Stimulated activated CD8-positive, alpha-beta memory T cell treated with anti-CD3 and anti-CD28 coated beads, Interleukin-15, amount 100 ng/mL, for 48 hours (primary cell): ENCODE measurements around the gene DPP10.
"Not testable (repeated sequence)": the region's sequence is repeated elsewhere in the genome, so short reads cannot be mapped to it uniquely, and the experiment has no call there.

Source experiments
- DNase-seq, 2 donors: peaks; one replicate each; pipeline ENCODE4 v3.0.0-alpha.2; 2020; ENCODE audit warnings: low read depth in 2 of 2

DPP10 gene

GRCh38 chr2:114724454-114724853 is 282.0 kb downstream of the DPP10 start:
- DNase-seq, result no peak

GRCh38 chr2:114727012-114727411 is 284.6 kb downstream of the DPP10 start:
- DNase-seq, result no peak

- DNase-seq, result no peak
Observed at GRCh38 chr2:114728372-114728771, 285.9 kb downstream of the DPP10 start.

- DNase-seq, result no peak
Observed at GRCh38 chr2:114729026-114729425, 286.6 kb downstream of the DPP10 start.

GRCh38 chr2:114735126-114735525 is 292.7 kb downstream of the DPP10 start:
- DNase-seq, result no peak

- no peak for DNase-seq
Observed at GRCh38 chr2:114742245-114742644, 299.8 kb downstream of the DPP10 start.

GRCh38 chr2:114745700-114746099 is 303.3 kb downstream of the DPP10 start:
- DNase-seq, result no peak

GRCh38 chr2:114748175-114748574 is 305.7 kb downstream of the DPP10 start:
- DNase-seq, result not testable (repeated sequence)

- DNase-seq, result no peak
Observed at GRCh38 chr2:114752425-114752824, 310.0 kb downstream of the DPP10 start.

GRCh38 chr2:114753145-114753544 is 310.7 kb downstream of the DPP10 start:
- no peak for DNase-seq

- DNase-seq, result no peak
Observed at GRCh38 chr2:114754907-114755563, 312.6 kb downstream of the DPP10 start.

GRCh38 chr2:114762376-114762775 is 319.9 kb downstream of the DPP10 start:
- no peak for DNase-seq

- DNase-seq, result no peak
Observed at GRCh38 chr2:114762986-114763385, 320.5 kb downstream of the DPP10 start.

GRCh38 chr2:114769110-114769509 is 326.7 kb downstream of the DPP10 start:
- no peak for DNase-seq

GRCh38 chr2:114769991-114770390 is 327.6 kb downstream of the DPP10 start:
- no peak for DNase-seq

- DNase-seq, result no peak
Observed at GRCh38 chr2:114784046-114784445, 341.6 kb downstream of the DPP10 start.

- DNase-seq, result no peak
Observed at GRCh38 chr2:114784890-114785583, 342.6 kb downstream of the DPP10 start.

- no peak for DNase-seq
Observed at GRCh38 chr2:114786901-114787300, 344.5 kb downstream of the DPP10 start.

GRCh38 chr2:114787486-114787885 is 345.0 kb downstream of the DPP10 start:
- no peak for DNase-seq

GRCh38 chr2:114789989-114790388 is 347.5 kb downstream of the DPP10 start:
- DNase-seq, result no peak

GRCh38 chr2:114797540-114797939 is 355.1 kb downstream of the DPP10 start:
- no peak for DNase-seq

- DNase-seq, result no peak
Observed at GRCh38 chr2:114797942-114798341, 355.5 kb downstream of the DPP10 start.

- DNase-seq, result no peak
Observed at GRCh38 chr2:114800371-114800770, 357.9 kb downstream of the DPP10 start.

- no peak for DNase-seq
Observed at GRCh38 chr2:114805195-114805594, 362.8 kb downstream of the DPP10 start.
